HG03439 (cell line): ENCODE data around the gene NTMT2.
"Not testable (repeated sequence)": the region's sequence is repeated elsewhere in the genome, so short reads cannot be mapped to it uniquely, and the experiment has no call there.

ENCODE experiments used
- ATAC-seq: cut with Tn5 transposase; IDR thresholded peaks from one replicate; pipeline ENCODE4 v1.9.1; 2021; ENCODE audit warnings: mild to moderate bottlenecking, moderate library complexity; ENCODE audit not compliant: unreplicated experiment

Gene NTMT2

DNA sequence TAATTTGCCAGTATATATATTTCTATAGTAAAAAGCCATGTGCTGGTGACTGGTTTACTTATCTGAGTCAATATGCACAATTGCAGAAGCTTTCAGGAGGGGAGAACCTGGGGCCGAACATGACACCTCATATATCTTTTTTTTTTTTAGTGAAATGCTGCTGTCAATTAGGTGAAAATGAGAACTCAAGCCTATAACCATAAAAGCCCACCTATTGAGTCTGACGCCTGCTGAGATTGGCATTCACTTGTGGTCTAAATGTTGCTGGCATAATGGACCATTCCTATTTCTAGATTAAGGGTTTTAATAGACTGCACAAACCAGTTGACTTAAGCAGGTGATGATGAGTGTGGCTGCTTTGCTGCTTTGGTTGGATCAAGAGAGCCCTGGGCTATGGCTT, 10.8 kb downstream of the NTMT2 start:
- ATAC-seq, result no peak

DNA sequence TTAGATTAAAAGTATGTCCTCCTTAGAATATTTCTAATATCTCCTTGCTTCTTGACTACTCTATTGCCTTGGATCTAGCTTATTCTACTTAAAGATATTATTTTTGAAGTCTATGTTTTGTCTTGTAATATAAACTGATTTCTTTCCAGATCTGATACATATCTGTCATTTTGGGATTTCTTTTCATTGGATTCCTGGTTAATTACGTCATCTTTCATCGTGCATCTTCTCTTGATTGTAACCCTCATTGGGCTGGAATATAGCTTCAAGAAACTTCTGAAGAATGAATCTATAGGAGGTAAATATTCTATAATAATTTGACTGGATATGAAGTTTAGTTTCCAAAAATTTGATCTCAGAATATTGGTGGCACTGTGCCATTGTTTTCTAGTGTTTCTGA, 12.1 kb downstream of the NTMT2 start:
- ATAC-seq, result no peak

DNA sequence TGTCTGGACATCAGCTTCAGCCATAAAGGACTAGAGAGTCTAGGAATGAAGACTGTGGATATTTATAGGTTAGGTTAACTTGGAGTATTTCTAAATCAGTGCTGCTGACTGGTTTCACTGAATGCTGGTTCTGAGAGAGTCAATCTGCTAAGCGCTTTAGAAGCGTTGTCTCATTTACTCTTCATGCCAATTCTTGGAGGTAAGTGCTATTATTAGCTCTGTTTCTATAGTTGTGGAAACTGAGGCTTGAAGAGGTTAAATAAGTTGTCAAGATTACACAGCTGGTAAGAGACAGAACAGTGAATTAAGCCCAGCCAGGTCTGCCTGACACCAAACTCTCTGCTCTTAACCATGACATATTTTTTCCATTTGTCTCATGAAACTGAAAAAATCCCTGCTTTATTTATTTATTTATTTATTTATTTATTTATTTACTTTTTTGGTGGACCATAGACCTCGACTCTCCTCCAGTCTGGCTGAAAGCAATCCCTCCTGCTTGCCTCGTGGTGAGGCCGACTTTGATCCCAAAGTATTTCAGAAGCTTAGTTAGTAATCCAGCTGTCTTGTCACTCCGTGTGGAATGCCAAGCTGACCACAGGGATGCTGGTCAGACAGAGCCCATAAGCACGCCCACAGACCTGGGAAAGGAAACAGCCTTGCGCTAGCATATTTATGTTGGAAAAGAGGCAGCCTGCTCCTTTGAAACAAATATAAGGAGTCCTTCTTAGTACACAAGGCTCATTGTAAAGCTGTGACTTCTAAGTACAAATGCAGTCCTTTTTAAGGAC, 16.9 kb downstream of the NTMT2 start:
- ATAC-seq, result no peak

DNA sequence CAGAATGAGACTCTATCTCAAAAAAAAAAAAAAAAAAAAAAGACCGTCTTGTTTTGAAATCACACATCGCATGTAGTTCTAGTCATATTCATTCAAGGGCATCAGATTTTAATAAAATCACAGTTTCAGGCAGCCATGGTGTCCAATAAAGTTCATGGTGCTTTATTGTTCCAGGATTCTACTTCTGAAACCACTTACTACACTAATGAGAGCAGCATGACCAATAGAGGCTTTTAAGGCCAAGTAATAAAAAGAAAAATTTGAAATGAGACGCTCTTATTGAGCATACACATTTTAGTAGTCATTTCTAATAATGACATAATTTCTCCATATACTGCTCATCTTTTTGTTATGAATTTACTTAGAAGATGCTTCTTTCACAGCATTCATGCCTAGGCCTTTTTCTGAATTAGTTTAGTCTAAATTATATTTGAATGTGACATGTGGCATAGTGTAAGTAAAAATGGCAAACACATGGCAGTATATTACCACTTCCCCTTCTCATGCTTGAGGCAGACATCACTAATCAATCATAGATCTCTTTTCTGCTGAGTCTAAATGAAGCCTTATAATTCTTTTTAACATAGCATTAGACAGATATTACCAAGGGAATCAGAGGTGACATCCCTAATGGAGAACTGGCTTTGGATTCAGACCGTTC, 18.5 kb downstream of the NTMT2 start:
- ATAC-seq, result no peak

DNA sequence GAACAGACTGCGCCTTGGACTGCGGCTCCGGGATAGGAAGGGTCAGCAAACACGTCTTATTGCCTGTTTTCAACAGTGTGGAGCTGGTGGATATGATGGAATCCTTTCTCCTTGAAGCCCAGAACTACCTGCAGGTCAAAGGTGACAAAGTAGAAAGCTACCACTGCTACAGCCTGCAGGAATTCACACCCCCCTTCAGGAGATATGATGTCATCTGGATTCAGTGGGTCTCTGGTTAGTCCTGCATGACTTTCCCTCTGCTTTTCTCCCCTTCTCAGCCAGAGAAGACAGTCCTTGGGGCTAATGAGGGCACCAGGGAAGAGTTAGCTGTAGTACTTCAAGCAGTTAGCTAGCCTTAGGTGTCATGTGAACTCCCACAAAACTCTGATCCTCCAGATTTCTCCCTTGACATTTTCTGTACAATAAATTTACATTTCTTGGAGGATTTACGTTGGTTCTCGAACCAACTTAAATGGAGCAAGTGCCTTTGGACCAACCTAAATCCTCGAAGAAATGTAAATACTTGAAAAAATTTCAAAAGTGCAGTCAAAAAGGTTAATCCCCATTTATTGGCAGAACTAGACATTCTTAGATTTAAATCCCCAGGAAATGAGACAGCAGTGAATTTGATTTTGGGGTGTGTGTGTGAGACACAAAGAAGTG, 20.9 kb downstream of the NTMT2 start:
- no peak for ATAC-seq

DNA sequence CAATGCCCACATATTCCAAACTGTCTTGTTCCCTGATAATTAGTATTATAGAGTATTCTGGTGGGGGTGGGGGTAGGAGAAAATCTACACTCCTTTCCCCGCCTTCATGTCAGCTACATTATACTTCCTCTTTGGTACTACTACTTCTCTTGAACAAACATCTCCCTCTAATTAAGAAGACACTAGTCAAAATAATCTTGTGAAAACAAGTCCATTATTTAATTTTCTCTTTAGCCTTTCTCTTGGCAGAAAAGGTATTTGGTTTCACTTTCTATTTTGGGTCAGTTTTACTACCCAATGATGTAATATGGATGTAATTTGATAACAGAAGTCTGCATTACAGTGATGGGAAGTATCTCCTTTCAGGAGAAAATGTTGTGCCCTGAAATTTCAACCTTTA, 22.5 kb downstream of the NTMT2 start:
- no peak for ATAC-seq

DNA sequence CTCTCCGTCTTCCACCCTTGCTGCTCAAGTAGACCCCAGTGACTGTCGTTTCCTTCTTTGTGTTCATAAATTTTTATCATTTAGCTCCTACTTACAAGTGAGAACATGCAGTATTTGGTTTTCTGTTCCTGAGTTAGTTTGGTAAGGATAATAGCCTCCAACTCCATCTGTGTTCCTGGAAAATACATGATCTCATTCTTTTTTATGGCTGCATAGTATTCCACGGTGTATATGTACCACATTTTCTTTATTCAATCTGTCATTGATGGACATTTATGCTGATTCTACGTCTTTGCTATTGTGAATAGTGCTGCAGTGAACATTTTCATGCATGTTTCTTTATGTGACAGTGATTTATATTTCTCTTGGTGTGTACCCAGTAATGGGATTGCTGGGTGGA, 24.8 kb downstream of the NTMT2 start:
- not testable (repeated sequence) for ATAC-seq

DNA sequence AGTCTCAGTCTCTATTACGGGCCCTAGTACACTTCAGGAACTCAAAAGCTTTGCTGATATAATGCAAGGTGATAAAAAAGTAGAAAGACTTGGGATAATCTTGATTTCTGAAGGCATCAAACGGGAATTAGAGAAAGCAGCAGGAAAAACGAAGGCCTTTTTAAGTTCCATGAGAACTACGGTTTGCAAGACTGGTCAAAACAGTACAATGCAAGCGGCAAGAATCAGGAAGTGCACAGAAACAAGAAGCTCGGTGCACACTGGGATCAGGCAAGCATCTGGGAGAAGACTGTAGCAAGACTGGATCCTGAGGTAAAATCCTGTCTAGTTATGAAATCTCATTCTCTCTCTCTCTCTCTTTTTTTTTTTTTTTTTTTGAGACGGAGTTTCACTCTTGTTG, 28.6 kb downstream of the NTMT2 start:
- ATAC-seq, result no peak

DNA sequence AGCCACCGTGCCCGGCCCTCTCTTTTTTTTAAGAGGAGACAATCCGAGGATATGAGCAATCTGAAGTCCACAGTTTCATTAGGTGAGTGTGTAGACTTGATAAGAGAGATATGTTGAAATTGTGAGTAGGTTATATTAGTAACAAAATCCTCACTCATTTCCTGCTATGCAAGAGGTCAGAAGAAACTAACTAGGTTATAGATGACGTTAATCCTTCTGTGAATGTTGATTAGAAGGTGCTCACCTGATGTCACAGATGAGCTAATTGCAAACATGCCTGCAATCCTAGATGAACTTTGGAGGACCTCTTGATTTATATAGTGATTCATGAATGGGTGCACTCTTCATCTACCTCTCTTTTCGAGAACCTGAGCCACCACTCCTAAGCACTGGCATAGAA, 29.3 kb downstream of the NTMT2 start:
- ATAC-seq, result no peak

DNA sequence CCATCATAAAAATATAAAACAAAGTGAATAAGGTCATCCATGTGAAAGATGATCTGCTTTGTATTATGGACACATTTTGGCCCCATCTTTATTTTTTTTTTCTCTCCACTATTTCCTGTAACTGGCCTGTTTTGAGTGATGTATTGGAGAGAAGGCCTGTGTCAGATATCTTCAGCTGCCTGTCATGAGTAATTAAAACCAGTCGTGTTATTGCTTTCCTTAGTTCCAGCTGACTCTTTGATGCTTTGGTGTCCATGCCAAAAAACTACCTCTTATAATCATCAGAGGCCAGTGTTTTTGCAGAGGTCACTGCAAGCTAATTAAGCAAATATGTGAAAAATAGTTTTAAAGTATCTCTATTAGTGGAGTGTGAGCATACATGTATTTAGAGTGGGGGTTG, 29.7 kb downstream of the NTMT2 start:
- no peak for ATAC-seq

DNA sequence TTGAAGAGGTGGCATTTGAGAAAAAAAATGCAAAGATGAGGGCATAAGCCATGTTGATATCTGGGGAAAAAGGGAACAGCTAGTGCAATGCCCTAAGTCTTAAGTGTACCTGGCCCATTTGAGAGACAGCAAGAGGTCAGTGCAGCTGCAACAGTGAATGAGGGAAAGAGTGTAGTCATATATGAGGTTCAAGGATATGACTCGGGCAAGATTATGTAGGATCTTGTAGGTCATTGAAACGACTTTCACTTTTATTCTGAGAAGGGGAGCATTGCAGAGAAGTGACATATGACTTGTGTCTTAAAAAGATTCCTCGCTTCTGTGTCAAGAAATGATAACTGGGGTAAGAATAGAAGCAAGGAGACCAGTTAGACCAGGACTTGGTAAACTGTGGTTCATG, 31.0 kb downstream of the NTMT2 start:
- no peak for ATAC-seq

DNA sequence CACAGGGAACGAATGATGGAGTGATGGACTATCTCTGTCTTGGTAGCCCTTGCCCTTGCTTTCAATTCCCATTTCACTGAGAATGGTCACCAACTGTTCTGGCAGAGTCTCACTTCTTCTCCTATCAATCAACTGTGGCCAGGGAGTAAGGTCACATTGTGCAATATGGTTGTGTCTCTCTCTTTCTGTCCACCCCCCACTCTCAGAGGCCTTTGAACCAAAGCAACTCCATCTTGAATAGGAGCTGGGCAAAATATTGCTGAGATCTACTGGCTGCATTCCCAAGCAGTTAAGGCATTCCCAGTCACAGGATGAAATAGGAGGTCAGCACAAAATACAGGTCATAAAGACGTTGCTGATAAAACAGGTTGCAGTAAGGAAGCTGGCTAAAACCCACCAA, 36.7 kb downstream of the NTMT2 start:
- ATAC-seq, result no peak

DNA sequence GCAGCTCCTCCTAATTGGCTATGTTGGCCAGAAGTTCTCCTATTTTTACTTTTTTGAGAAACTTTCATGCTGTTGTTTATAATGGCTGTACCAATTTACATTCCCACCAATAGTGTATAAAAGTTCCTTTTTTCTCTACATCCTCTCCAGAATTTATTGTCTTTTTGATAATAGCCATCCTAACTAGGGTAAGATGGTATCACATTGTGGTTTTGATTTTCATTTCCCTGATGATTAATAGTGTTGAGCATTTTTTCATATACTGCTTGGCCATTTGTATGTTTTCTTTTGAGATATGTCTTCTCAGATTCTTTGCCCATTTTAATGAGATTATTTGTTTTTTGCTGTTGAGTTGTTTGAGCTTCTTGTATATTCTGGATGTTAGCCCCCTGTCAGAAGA, 46.8 kb downstream of the NTMT2 start:
- no peak for ATAC-seq

DNA sequence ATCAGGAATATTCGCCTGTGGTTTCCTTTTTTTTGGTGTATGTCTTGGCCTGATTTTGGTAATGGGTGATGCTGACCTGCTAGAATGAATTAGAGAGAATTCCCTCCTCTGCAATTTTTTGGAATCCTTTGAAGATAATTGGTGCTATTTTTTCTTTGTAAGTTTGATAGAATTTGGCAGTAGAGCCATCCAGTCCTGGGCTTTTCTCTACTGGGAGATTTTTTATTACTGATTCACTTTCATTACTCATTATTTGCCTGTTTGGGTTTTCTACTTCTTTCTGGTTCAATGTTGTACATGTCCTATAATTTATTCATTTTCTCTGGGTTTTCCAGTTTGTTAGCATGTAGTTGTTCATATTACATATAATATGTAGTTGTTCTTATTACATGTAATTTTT, 48.7 kb downstream of the NTMT2 start:
- ATAC-seq, result no peak

DNA sequence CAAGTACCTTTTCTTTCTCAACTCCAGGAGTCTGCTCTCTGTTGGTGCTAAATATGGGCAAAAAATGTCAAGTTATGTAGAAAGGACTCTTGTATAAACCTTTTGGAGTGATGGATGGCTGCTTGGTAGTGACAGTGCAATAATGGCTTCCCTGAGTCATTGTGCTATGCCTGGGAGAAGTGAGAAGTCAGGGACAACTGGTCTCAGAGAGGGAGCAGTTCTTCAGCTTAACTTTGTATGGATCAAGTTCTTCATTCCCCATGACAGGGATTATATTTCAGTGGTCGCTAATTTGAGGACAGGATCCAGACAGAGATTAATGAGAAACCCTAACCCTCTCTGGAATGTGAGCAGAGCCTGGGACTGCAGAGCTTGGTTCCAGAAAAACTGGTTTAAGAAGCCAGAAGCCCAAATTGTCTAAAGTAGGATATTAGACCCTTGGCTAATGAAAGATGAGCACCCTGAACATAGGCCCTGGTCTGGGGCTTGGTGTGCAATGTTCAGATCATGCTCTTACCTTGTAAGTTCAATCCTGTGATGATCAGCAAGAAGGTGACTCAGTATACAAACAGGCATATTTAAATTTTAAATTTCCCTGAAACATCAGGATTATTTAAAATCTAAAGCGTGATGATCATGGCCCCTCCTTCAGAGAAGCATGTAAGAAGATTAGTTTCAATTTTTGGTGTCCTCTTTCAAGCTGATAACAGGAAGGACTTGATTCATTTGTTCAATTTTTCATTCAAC, 50.9 kb downstream of the NTMT2 start:
- no peak for ATAC-seq

DNA sequence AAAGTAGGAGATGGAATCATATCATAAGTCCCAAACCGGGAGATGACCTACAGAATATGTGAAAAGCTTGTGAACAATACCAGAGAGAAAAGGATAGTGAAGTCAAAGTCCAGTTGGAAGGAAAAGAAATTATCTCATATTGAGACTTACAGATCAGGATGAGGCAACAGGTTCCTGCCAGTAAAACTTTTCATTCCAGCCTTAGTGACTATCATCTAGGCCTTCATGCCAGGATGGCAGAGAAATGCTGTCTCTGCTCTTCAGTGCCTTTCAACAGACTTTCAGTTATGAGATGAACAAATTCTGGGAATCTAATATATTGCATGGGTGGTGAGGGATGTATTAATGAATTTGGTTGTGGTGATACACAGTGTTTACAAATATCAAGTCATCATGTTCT, 52.3 kb downstream of the NTMT2 start:
- no peak for ATAC-seq

DNA sequence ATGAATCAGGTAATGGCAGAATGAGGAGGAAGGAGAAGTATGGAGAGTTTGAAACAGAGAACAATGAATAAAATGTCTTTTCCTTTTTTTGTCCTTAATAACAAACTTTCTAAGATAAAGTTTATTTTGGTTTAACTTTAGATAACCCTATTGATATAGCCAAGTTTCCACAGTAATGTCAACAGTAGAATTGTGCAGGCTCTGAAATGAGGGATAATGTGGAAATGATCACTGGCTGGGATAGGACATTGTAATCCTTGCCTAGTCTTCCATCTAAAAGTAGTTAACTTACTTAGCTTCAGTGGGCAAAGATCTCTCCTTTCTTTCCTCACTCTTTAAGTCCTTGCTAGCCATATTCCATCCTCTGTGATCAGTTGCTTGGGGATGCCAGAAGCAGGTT, 52.8 kb downstream of the NTMT2 start:
- no peak for ATAC-seq

DNA sequence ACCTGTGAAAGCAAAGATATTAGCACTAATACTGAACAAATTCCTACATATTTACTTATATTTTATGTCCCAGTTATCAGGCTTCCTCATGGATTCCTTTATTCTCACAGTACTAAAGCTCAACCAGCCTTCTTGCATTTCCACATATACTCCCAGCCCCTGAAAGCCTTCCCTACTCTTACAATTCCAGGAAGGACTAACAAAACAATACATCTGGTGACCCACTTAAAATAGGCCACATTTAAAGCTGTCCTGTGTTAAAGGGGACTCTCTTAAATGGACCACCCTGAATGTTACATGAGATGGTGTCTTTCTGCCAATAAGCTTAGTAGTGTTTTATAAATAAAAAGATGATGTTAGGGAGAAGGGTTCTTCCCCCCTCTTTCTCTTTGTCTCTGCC, 54.4 kb downstream of the NTMT2 start:
- ATAC-seq, result no peak

DNA sequence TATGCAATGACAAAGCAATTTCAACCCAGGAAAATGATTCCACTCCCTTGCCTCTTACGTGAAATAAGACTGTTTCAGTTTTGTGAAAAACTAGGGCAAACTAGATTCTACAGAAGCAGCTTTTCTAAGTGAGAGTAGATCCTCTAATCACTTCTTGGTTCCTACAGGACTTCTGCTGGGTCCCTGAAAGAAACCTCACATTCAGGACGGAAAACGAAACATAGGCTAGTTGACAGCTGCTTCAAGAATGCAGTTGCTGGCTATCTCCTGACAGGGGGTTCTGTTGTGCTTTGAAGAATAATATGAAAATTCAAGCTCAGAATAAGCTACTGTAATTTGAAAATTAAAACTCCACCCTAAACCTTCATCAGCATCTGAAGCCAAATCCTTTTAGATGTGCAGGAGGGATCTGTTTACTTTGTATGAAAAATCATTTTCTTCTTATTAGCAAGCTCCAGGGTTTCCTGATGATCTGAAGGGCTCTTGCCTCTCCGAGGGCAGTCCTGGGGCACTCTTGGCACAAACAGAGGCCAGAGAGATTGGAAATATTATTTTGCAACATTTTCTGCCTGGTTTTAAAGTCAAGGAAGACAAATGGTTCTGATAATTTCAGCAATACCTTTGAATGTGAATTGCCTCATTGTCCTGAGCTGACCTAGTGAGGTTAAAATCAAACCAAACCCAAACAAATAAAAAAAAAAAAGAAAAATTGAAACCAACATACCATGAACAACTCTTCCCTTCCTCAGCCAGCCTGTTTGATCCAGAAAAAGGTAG, 55.0 kb downstream of the NTMT2 start:
- ATAC-seq, result no peak

DNA sequence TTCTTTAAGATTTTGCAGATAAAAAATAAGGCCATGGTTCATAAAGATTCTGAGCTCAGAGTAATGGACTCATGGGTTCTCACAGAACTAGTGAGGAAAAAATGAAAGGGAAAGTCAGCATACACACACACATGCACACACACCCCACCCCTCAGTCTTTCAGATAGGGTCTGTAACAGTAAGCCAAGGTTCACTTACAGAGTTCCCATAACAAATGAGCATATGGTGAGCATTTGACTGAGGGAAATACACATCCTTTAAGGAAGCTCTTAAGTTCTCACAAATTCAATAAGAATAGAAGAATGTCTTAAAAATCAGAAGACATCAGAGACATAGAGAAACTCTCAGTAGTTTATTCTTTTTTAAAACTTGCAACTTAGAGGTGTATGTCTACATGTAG, 57.9 kb downstream of the NTMT2 start:
- no peak for ATAC-seq

DNA sequence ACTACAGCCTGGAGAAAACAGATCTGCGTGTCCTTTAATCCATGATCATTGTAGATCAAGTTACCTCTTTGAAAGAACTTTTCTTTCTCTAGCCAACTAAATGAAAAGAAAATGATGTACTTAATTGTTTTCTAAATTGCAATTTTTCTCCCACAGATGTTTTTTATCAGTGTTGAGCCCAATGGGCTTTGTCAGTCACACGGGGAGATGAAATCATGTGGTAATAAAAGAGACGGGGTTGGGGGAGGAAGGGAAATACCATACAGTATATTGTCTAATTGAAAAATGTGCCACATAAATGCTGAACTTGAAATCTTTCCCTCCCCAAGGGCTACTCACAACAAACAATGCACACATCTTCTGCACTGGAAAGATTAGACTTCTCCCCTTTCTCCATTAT, 58.4 kb downstream of the NTMT2 start:
- ATAC-seq, result no peak
